Activated CD8-positive, alpha-beta memory T cell treated with anti-CD3 and anti-CD28 coated beads, Interleukin-2, amount 50 U/mL, for 24 hours (primary cell): ENCODE results near the gene RGS14.
"Not testable (repeated sequence)": the region's sequence is repeated elsewhere in the genome, so short reads cannot be mapped to it uniquely, and the experiment has no call there.

ENCODE experiments used
- DNase-seq: peaks from one replicate; pipeline ENCODE4 v3.0.0-alpha.2; 2020; ENCODE audit errors: extremely low read depth

Gene RGS14

DNA sequence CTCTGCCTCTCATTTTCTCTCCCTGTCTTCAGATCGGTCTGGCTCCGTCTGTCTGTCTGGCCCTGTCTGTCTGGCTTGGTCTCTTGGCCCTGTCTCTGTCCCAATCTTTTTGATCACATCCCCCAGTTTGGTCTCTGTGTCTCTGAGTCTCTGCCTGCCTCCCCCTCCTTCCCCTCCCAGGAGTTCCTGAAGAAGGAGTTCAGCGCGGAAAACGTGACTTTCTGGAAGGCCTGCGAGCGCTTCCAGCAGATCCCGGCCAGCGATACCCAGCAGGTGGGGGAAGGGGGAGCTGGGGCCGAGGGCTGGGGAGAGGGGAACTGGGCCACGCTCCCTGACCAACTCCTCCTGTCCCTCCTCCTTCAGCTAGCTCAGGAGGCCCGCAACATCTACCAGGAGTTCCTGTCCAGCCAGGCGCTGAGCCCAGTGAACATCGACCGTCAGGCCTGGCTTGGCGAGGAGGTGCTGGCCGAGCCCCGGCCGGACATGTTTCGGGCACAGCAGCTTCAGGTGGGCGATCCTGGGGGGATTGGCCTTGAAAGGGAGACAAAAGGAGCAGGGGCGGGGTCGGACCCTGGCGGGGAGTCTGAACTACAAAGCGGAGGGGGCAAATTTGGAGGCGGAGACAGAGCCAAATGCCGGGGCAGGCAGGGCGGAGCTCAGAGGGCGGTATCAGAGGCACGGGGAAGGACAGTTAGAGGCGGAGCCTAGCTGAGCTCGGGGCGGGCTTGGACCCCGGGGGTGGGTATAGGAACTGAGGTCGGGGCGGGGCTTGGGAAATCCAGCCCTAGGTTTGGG is 9.0 kb downstream of the RGS14 start:
- DNase-seq: no peak

DNA sequence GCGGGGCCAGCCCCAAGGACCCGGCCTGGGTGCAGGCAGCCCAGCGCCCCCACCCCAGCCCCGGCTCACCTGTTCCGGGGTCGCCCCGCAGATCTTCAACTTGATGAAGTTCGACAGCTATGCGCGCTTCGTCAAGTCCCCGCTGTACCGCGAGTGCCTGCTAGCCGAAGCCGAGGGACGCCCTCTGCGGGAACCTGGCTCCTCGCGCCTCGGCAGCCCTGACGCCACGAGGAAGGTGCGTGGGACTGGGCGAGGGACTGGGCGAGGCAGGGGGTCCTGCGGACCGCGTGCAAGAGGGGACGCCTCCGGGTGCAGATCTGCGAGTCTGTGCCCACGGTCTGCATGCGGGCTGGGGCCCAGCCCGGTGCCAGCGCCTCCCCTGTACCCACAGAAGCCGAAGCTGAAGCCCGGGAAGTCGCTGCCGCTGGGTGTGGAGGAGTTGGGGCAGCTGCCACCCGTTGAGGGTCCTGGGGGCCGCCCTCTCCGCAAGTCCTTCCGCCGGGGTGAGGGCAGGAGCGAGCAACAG is 9.7 kb downstream of the RGS14 start:
- no peak for DNase-seq

DNA sequence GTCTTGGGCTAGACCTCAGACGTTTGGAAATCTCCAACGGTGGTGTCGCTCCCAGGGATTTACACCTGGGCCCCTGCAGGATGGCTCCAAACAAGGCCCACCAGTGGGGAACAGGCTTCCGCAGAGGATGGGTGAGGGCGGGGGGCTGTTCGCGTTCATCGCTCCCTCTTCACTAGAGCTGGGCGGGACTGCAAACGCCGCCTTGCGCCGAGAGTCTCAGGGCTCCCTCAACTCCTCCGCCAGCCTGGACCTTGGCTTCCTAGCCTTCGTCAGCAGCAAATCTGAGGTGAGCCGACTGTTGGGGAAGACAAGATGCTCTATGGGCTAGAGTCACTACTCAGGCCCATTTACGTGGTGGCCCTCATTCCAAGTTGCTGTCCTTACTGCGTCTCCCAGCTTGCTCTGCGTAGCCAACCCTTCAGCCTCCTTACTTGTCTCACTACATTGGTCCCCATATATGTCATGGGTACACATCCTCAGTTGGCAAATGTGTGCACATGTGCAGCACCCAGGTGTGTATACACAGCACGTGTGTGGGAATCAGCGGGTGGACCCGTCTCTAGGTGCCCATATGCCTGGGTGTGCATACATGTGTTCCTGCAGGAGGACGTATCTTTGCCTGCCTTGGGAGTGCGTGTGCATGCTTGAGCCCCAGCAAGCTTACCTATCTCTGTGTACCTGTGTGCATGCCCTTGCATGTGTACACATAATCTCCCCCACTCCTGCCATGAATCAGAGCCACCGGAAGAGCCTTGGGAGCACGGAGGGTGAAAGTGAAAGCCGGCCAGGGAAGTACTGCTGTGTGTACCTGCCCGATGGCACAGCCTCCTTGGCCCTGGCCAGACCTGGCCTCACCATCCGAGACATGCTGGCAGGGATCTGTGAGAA is 10.5 kb downstream of the RGS14 start:
- DNase-seq: no peak

DNA sequence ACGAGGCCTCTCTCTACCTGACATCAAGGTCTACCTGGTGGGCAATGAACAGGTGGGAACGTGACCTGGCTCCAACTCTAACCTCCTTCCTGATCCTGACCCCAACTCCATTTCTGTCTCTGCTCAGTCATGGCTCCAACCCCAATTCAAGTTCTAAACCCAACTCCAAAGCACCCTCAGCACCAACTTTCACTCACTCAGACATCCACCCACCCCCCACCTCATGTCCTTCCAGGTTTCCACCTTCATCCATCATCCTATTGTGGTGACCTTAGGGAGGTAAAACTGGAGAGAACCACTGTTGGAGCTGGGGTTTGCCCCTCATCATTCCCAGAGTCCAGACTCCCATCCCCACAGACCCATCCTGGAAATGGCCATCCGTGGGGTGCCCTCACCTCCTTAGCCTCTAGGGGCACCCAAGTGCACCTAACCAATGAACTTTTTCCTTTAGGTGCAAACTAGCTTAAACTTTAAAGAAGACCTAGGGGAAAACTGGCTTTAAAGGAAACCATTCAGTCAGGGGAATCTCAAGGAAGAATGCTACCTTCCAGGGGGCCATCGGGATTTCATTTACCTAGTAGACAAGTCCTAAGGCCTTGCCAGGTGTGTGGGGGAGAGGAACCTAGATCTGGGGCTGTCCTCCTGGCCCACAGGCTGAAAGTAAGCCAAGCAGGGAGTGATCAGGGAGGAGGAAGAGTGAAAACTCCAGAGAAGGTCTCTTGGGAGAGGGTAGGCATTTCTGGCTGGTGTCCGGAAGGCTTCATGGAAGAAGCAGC is 11.3 kb downstream of the RGS14 start:
- DNase-seq: no peak

- no peak for DNase-seq
Measured at GRCh38 chr5:177369645-177370440, 12.1 kb downstream of the RGS14 start.

- no peak for DNase-seq
Measured at GRCh38 chr5:177370488-177371119, 12.9 kb downstream of the RGS14 start.

DNA sequence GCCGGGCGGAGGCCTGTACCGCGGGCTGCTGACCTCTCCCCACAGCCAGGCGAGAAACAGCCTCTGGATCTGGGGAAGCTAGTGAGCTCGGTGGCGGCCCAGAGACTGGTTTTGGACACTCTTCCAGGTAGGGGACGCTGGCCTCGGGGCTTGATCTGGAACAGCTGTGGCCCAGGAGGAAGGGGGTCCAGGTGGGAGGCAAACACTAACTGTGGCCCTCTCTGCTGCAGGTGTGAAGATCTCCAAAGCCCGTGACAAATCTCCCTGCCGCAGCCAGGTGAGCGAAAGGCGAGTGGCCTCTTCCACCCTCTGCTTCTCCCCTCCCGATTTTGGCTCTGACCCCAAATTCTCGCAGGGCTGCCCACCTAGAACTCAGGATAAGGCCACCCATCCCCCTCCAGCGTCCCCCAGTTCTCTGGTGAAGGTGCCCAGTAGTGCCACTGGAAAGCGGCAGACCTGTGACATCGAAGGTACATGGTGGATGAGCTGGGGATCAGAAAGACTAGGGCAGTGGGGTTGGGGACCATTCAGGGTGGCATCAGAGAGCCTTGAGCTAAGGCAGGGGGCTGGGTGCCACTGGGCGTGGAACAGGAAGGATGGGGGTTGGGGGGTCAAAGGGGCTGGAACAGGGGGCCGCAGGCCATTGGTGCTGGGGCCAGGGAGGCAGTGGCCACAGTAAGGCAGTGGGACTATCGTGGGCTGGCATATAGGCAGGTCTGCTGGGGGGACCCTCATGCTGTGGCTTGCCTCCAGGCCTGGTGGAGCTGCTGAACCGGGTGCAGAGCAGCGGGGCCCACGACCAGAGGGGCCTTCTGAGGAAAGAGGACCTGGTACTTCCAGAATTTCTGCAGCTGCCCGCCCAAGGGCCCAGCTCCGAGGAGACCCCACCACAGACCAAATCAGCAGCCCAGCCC is 13.7 kb downstream of the RGS14 start:
- DNase-seq: no peak

DNA sequence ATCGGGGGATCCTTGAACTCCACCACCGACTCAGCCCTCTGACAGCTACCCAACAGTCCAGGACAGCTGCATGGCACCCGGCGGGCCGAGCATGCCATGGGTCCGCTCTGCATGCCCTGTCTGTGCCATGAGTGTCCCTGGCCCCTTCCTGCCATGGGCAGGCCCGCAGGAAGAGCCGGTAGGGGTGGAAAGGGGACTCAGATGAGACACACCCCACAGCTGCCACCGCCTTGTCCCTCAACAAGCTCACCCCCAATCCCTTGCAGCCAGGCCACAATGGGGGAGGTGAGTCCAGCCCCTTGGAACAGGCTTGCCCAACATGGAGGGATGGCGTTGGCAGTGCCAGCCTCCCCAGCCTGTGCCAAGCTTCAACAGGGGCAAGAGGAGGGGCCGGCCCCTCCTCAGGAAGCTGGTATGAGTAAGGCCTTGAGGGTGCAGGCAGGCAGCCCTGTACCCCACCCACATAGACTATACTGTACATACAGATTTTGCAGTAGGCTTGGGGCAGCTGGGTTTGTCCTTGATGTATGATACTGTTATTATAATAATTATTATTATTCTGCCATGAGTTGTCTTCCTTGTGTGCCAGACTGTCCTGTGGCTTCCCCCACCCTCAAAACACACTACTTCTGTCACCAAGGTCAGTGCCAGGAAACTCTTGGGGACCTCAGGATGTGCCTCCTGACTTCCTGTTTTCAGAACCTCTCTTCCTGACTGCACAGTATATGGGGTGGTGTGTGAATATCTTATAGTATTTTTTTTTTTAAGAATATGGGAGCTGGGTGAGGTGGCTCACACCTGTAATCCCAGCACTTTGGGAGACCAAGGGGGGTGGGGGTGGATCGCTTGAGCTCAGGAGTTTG is 14.5 kb downstream of the RGS14 start:
- no peak for DNase-seq

GRCh38 chr5:177372910-177373309 is 15.2 kb downstream of the RGS14 start:
- DNase-seq: no peak

- DNase-seq: no peak
Measured at GRCh38 chr5:177373806-177374205, 16.1 kb downstream of the RGS14 start.

DNA sequence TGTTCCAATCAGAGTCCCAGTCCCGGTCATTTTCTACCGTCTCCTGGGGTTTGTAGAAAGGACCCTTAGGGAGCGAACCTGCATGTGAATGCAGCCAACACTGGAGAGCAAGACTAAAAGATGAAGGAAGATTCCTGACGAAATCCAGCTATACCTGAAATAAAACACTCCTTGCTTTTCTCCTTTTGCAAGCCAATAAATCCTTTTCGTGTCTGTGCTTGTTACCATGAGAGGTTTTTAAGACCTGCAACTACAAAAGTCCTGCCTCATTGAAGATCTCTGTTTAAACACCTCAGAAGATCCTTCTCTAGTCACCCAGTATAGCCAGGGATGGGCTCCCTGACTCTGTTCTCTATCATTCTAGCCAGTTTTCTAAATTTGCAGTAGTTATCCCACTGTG is 16.5 kb downstream of the RGS14 start:
- DNase-seq: no peak

- not testable (repeated sequence) for DNase-seq
Measured at GRCh38 chr5:177375516-177375915, 17.8 kb downstream of the RGS14 start.

DNA sequence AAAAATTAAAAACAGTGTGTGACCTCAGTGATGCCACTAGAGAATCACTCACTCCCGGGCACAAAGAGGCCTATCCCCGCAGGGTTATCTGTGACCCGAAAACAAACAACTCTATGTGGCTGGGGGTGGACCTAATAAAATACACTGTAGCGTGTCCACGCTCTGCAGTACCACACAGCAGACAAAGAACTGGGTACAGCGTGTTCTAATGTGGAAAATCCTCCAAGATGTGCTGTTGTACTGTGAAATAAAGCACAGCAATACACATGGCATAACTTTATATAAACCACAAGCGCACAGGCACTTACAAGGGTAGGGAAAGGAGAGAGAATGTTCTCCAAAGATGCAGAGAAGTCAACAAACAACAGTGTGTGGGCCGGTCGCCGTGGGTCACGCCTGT is 18.4 kb downstream of the RGS14 start:
- no peak for DNase-seq

DNA sequence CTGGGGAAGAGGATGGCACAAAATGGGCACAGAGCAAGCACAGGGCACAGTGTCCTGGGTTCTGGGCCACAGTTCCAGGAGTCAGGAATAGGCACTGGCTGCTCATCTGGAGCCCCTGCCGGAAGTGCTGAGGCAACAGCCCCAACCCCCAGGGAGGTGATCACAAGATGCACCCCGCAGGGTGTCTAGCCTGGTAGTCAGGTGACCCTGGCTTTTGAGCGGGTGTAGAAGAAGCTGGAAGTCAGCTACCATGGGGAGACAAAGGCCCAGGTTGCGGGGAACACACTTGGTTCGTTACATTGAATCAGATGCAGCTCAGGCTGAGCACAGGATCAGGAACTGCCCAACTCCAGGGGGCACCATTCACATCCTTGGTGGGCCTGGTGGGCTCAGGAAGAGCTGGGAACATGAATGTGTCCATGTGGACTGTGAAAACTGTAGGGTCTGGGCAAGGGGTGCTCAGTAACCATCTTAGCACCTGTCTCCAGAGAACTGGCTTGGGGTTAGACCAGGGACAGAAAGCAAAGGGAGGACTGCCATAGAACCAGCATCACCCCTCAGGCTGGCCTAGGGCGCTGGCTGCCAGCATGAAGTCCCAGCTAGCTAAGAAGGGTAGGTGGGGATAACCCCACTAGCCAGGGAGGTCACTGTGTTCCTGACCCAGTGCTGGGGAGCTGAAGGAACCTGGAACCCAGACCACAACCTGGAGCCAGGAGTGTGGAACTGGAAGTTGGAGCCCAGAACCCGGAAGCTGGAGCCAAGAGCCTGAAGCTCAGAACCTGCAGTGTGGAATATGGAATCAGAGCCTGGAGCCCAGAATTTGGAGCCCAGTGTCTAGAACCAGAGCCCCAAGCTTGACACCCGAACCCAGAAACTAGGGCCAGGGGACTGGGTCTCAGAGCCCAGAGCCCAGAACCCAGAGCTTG is 20.4 kb downstream of the RGS14 start:
- DNase-seq: no peak

GRCh38 chr5:177378884-177379883 is 21.5 kb downstream of the RGS14 start:
- DNase-seq: no peak

GRCh38 chr5:177380805-177381126 is 23.0 kb downstream of the RGS14 start:
- DNase-seq: no peak
